ENCODE measurements around the gene EFEMP2.

Gene EFEMP2

DNA sequence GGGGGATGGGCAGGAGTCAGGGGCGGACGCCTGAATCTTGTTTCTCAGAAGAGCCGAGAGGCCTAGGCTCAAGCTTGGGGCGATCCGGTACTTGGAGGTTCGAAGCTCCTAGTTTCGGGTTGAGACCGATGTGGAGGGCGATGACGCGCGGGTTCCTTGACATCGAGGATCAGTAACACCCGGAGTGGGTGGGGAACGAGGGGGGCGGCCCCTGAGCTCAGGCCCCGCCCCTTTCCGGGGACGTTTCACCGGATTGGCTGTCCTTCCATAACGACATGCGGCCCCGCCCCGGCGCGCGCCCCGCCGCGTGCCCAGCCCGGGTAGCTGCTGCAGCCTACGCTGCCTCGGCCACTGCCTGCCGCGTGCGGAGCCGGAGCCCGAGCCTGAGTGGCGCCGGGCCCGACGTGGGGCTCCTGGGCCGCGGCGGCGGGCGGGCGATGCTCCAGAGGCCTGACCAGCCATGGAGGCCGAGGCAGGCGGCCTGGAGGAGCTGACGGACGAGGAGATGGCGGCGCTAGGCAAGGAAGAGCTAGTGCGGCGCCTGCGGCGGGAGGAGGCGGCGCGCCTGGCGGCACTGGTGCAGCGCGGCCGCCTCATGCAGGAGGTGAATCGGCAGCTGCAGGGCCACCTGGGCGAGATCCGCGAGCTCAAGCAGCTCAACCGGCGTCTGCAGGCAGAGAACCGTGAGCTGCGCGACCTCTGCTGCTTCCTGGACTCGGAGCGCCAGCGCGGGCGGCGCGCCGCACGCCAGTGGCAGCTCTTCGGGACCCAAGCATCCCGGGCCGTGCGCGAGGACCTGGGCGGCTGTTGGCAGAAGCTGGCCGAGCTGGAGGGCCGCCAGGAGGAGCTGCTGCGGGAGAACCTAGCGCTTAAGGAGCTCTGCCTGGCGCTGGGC lies 18.0 kb upstream of the EFEMP2 start, which contains the start of gene CCDC85B:
CCDC85B (plus strand) TSS at position 350 of the 895 bp plus-strand sequence; CDS start at position 461, 111 bp downstream.
- H3K36me3 ChIP-seq (replicated peaks in 1 of 2; ENCODE audit: control insufficient read depth in 2 of 2, insufficient read depth in 2 of 2, low read length in 2 of 2): peaks cover 10 to 15% of the 10 kb centered on the region in 2 donors
- peak within 1 kb of the TSS; percentile 94 for H3K23ac ChIP-seq (ENCODE audit: low read depth, low read length, poor library complexity)
- H3K9ac ChIP-seq (ENCODE audit: low read depth, low read length, poor library complexity): peak within 1 kb of the TSS; percentile 96
- H3K27ac ChIP-seq (replicated peaks; ENCODE audit: low read length): peak within 1 kb of the TSS; percentile 48
- H2BK12ac ChIP-seq (ENCODE audit: low read length): peak within 1 kb of the TSS; percentile 52
- H3K4ac ChIP-seq (ENCODE audit: low read length): peak within 1 kb of the TSS; percentile 80
- peak within 1 kb of the TSS; percentile 85 for H4K8ac ChIP-seq (ENCODE audit: low read depth, low read length)
- H2BK5ac ChIP-seq (ENCODE audit: low read length): peak within 1 kb of the TSS; percentile 89
- peaks cover 24 to 27% of the 10 kb centered on the region in 2 donors for H3K4me1 ChIP-seq (ENCODE audit: control insufficient read depth in 2 of 2, insufficient read depth in 1 of 2, low read depth in 1 of 2, low read length in 2 of 2)
- H3K9me3 ChIP-seq (replicated peaks in 1 of 2; ENCODE audit: control insufficient read depth in 2 of 2, insufficient read depth in 1 of 2, low read depth in 1 of 2, low read length in 2 of 2): no peaks in the 10 kb centered on the region
- H3K27me3 ChIP-seq (ENCODE audit: control insufficient read depth in 3 of 3, insufficient read depth in 3 of 3, low read depth in 1 of 3, low read length in 3 of 3): peaks cover 0 to 15% (median 0%) of the 10 kb centered on the region in 3 experiments
- no peak within 1 kb of the TSS for H4K91ac ChIP-seq (ENCODE audit: low read depth, low read length, poor library complexity)
- H2BK15ac ChIP-seq (ENCODE audit: low read length): peak within 1 kb of the TSS; percentile 42
- peak within 1 kb of the TSS; percentile 57 to 86 for H3K4me3 ChIP-seq (ENCODE audit: low read length in 2 of 2)
- peaks cover 3% of the 10 kb centered on the region for H3K79me1 ChIP-seq (ENCODE audit: low read depth, low read length)
- H3K14ac ChIP-seq (ENCODE audit: low read length): peak within 1 kb of the TSS; percentile 99
- peak within 1 kb of the TSS; percentile 100 for H3K4me2 ChIP-seq (ENCODE audit: insufficient read depth, low read length, poor library complexity, severe bottlenecking)
- WGBS, 2 donors (ENCODE audit: extremely low coverage in 2 of 2, insufficient read length in 2 of 2, insufficient replicate concordance in 1 of 2): no CpG with 5 or more reads among the region's 94 CpGs
- DNase-seq (ENCODE audit: low spot score): peak; percentile 93
- H2BK120ac ChIP-seq (ENCODE audit: low read depth, low read length): peak within 1 kb of the TSS; percentile 93
- peak within 1 kb of the TSS; percentile 90 for H2AFZ ChIP-seq (ENCODE audit: low read length)
- H2AK5ac ChIP-seq (ENCODE audit: low read depth, low read length): peak within 1 kb of the TSS; percentile 97
- H3K18ac ChIP-seq (ENCODE audit: low read length): peak within 1 kb of the TSS; percentile 98

DNA sequence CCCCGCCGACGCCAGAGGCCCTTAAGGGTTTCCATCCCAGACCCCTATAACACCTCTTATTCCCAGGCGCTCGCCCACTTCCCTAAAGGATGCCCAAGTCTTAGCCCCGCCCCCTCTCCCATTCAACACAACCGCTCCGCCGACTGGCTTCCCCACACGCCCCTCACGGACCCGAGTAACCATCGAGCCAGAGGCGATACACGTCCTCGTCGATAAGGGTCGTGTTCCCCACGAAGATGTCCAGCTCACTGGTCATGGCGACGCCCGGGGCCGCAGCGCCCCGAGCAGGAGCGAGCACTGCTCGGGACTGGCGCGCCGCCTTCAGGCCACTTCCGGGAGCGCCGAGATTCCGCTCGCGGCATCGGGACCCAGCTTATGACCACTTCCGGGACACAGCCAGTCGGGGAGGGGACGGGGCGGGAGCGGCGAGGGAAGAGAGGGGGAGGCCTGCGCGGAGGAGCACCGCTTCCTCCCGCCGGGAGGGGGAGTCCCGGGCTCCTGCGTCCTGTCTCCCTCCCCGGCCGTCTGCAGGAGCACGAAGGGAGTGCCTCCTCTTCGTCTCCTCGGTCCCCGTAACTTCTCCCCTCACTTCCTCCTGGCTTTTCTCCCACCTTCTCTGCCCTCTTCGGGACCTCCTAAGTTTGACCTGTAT lies 15.7 kb upstream of the EFEMP2 start, which contains the start of gene FIBP:
FIBP (minus strand) TSS at position 309 of the 652 bp plus-strand sequence; CDS start at position 256, 53 bp downstream.
- Histone ChIP-seq H4K8ac (ENCODE audit: low read depth, low read length) (no peak within 1 kb of the TSS), H2BK15ac (ENCODE audit: low read length) (peak within 1 kb of the TSS; percentile 40), H3K36me3 (replicated peaks in 1 of 2; ENCODE audit: control insufficient read depth in 2 of 2, insufficient read depth in 2 of 2, low read length in 2 of 2) (peaks cover 26 to 36% of the 10 kb centered on the region in 2 donors), H3K23ac (ENCODE audit: low read depth, low read length, poor library complexity) (peak within 1 kb of the TSS; percentile 99), H3K9ac (ENCODE audit: low read depth, low read length, poor library complexity) (peak within 1 kb of the TSS; percentile 95), H3K79me1 (ENCODE audit: low read depth, low read length) (peaks cover 3% of the 10 kb centered on the region), H2BK12ac (ENCODE audit: low read length) (no peak within 1 kb of the TSS), H2BK120ac (ENCODE audit: low read depth, low read length) (no peak within 1 kb of the TSS), H2BK5ac (ENCODE audit: low read length) (peak within 1 kb of the TSS; percentile 96), H2AK5ac (ENCODE audit: low read depth, low read length) (peak within 1 kb of the TSS; percentile 36), H3K27ac (replicated peaks; ENCODE audit: low read length) (peak within 1 kb of the TSS; percentile 95), H3K18ac (ENCODE audit: low read length) (peak within 1 kb of the TSS; percentile 97), H3K4me1 (ENCODE audit: control insufficient read depth in 2 of 2, insufficient read depth in 1 of 2, low read depth in 1 of 2, low read length in 2 of 2) (peaks cover 24 to 29% of the 10 kb centered on the region in 2 donors), H4K91ac (ENCODE audit: low read depth, low read length, poor library complexity) (no peak within 1 kb of the TSS), H3K14ac (ENCODE audit: low read length) (peak within 1 kb of the TSS; percentile 1), H3K27me3 (ENCODE audit: control insufficient read depth in 3 of 3, insufficient read depth in 3 of 3, low read depth in 1 of 3, low read length in 3 of 3) (peaks cover 0 to 15% (median 0%) of the 10 kb centered on the region in 3 experiments), H3K4ac (ENCODE audit: low read length) (peak within 1 kb of the TSS; percentile 8), H3K9me3 (replicated peaks in 1 of 2; ENCODE audit: control insufficient read depth in 2 of 2, insufficient read depth in 1 of 2, low read depth in 1 of 2, low read length in 2 of 2) (no peaks in the 10 kb centered on the region), H2AFZ (ENCODE audit: low read length) (peak within 1 kb of the TSS; percentile 94), H3K4me2 (ENCODE audit: insufficient read depth, low read length, poor library complexity, severe bottlenecking) (peak within 1 kb of the TSS; percentile 97), H3K4me3 (ENCODE audit: low read length in 2 of 2) (peak within 1 kb of the TSS; percentile 93 to 95)
- WGBS, 2 donors (ENCODE audit: extremely low coverage in 2 of 2, insufficient read length in 2 of 2, insufficient replicate concordance in 1 of 2): no CpG with 5 or more reads among the region's 57 CpGs
- DNase-seq (ENCODE audit: low spot score): peak; percentile 97

DNA sequence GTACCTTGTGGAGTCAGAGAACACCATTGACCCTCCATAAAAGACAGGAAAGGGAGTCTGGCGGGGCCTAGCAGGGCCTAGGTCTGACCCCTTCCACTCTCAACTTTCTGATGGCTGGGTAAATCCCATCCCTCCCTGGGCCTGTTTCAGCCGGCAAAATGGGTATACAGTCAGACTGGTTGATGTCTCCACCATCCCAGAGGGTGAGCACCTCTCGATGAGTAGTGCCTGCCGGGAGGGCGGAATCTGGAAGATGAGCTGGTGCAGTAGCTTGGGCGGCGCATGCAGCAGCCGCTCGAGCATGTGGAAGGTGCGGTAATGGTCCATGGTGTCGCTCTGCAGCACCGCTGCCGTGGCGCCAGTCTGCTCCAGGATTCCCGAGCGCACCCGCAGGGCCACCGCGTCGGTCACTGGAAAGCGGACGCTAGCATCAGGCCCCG lies 15.1 kb upstream of the EFEMP2 start:
- Histone ChIP-seq H3K27me3 (ENCODE audit: control insufficient read depth in 3 of 3, insufficient read depth in 3 of 3, low read depth in 1 of 3, low read length in 3 of 3) (peaks cover 0 to 15% (median 0%) of the 10 kb centered on the region in 3 experiments), H2AK5ac (ENCODE audit: low read depth, low read length) (peak overlapping the region; percentile 36), H2BK5ac (ENCODE audit: low read length) (peak overlapping the region; percentile 96), H3K4ac (ENCODE audit: low read length) (peak overlapping the region; percentile 8), H2BK12ac (ENCODE audit: low read length) (no peak overlapping the region), H3K9ac (ENCODE audit: low read depth, low read length, poor library complexity) (peak overlapping the region; percentile 95), H3K14ac (ENCODE audit: low read length) (no peak overlapping the region), H3K36me3 (replicated peaks in 1 of 2; ENCODE audit: control insufficient read depth in 2 of 2, insufficient read depth in 2 of 2, low read length in 2 of 2) (peaks cover 28 to 42% of the 10 kb centered on the region in 2 donors), H3K79me1 (ENCODE audit: low read depth, low read length) (peaks cover 3% of the 10 kb centered on the region), H3K9me3 (replicated peaks in 1 of 2; ENCODE audit: control insufficient read depth in 2 of 2, insufficient read depth in 1 of 2, low read depth in 1 of 2, low read length in 2 of 2) (no peaks in the 10 kb centered on the region), H2AFZ (ENCODE audit: low read length) (peak overlapping the region; percentile 94), H3K4me1 (ENCODE audit: control insufficient read depth in 2 of 2, insufficient read depth in 1 of 2, low read depth in 1 of 2, low read length in 2 of 2) (peaks cover 21 to 29% of the 10 kb centered on the region in 2 donors), H2BK15ac (ENCODE audit: low read length) (peak overlapping the region; percentile 40), H3K27ac (replicated peaks; ENCODE audit: low read length) (peak overlapping the region; percentile 95), H3K18ac (ENCODE audit: low read length) (peak overlapping the region; percentile 97), H4K8ac (ENCODE audit: low read depth, low read length) (no peak overlapping the region), H3K4me3 (ENCODE audit: low read length in 2 of 2) (peak overlapping the region; percentile 93 to 95), H3K23ac (ENCODE audit: low read depth, low read length, poor library complexity) (peak overlapping the region; percentile 99), H3K4me2 (ENCODE audit: insufficient read depth, low read length, poor library complexity, severe bottlenecking) (peak overlapping the region; percentile 69), H4K91ac (ENCODE audit: low read depth, low read length, poor library complexity) (no peak overlapping the region), H2BK120ac (ENCODE audit: low read depth, low read length) (no peak overlapping the region)
- no CpG with 5 or more reads among the region's 23 CpGs for WGBS, 2 donors (ENCODE audit: extremely low coverage in 2 of 2, insufficient read length in 2 of 2, insufficient replicate concordance in 1 of 2)
- no peak for DNase-seq (ENCODE audit: low spot score)

Data from neuronal stem cell (in vitro differentiated cells).